Testis (tissue), 2 donors: ENCODE results near the gene SMYD3.

ENCODE experiments used
- POLR2A ChIP-seq: fragments of 450-650 bp; IDR thresholded peaks from one replicate; pipeline ENCODE4 v1.6.1; 2017; ENCODE audit warnings: antibody characterized with exemption, mild to moderate bottlenecking, moderate library complexity
- TF ChIP-seq, protein P1 (sequence below), 3 experiments: fragments of 450-650 bp in 2 of 3; fragments of 200-600 bp in 1 of 3; sonication (generic) in 1 of 3; IDR thresholded peaks; one replicate each; pipeline ENCODE4 v1.5.1; 2016 to 2019; ENCODE audit warnings: antibody characterized with exemption in 3 of 3, mild to moderate bottlenecking in 2 of 3, moderate library complexity in 1 of 3

DNA sequence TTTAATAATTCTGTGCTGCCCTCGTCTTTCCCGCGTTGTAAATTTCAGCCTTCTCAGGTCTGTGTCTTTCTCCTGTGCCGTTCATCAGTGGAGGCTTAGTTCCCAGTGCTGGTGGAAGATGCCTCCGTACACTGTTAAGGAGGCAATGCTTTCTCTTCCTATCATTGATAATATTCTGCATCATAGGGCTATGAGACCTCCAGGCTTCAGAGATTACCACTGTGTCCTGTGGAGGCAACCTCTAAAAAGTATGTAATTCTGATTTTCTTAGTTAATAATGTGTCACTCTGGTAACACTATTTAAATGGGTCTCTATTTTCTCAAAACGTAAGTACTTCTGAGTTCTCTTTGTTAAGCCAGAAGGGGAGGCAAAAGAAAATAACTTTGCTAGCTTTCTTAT is 538.3 kb downstream of the SMYD3 start:
- TF ChIP-seq, protein P1, sequence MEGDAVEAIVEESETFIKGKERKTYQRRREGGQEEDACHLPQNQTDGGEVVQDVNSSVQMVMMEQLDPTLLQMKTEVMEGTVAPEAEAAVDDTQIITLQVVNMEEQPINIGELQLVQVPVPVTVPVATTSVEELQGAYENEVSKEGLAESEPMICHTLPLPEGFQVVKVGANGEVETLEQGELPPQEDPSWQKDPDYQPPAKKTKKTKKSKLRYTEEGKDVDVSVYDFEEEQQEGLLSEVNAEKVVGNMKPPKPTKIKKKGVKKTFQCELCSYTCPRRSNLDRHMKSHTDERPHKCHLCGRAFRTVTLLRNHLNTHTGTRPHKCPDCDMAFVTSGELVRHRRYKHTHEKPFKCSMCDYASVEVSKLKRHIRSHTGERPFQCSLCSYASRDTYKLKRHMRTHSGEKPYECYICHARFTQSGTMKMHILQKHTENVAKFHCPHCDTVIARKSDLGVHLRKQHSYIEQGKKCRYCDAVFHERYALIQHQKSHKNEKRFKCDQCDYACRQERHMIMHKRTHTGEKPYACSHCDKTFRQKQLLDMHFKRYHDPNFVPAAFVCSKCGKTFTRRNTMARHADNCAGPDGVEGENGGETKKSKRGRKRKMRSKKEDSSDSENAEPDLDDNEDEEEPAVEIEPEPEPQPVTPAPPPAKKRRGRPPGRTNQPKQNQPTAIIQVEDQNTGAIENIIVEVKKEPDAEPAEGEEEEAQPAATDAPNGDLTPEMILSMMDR (IDR thresholded peaks at IDR 0.05) = no peak
- TF ChIP-seq POLR2A = no peak
